NCI-H82 treated with DMSO at 0.1 percent for 48 hours (cell line): ENCODE results near the gene BRIX1.
"Not testable (repeated sequence)": the region's sequence is repeated elsewhere in the genome, so short reads cannot be mapped to it uniquely, and the experiment has no call there.

Source experiments
- DNase-seq: peaks from one replicate; lab custom pipeline; 2025; ENCODE audit not compliant: unreplicated experiment; lab: John Stamatoyannopoulos, UW

BRIX1 gene

GRCh38 chr5:34957857-34958690 lies 42.6 kb downstream of the BRIX1 start:
- no peak for DNase-seq

DNA sequence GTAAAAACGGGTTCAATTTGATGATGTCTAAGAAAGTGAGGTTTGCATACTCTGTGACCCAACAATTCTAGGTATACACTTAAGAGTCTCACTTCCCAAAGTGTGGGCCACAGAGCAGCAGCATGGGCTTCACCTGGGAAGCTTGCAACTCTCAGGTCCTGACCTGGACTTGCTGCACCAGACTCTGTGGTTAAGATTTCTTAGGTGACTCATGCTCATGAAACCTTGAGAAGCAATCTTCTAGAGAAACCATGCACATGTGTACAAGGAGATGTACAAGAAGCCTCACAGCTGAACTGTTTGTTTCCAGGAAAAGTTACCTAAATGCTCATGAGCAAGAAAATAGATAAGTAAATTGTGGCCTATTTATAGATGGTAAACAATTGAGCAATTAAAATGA lies 43.8 kb downstream of the BRIX1 start:
- no peak for DNase-seq

DNA sequence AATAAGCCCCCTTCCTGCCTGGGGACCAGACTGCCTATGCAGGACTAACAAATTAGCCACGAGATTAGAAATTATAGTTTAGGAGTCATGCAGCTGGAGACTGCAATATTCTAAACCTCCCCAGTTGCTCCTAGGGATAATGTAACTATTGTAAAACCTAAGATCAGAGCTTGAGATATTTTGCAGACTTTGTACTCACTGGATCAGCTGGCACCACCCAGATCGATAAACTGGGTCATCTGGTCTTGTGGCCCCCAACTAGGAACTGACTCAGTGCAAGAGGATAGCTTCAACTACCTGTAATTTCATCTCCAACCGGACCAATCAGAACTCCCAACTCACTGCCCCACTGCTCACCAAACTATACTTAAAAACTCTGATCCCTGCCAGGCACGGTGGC lies 52.0 kb downstream of the BRIX1 start:
- no peak for DNase-seq

GRCh38 chr5:34968258-34968657 lies 52.7 kb downstream of the BRIX1 start:
- no peak for DNase-seq

- no peak for DNase-seq
Measured at GRCh38 chr5:34970552-34970951, 55.0 kb downstream of the BRIX1 start.

DNA sequence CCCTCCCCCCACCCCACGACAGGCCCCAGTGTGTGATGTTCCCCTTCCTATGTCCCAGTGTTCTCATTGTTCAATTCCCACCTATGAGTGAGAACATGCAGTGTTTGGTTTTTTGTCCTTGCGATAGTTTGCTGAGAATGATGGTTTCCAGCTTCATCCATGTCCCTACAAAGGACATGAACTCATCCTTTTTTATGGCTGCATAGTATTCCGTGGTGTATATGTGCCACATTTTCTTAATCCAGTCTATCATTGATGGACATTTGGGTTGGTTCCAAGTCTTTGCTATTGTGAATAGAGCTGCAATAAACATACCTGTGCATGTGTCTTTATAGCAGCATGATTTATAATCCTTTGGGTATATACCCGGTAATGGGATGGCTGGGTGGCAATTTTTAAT lies 56.1 kb downstream of the BRIX1 start:
- not testable (repeated sequence) for DNase-seq
